ENCODE measurements around the gene SPSB1.

SPSB1 gene

GRCh38 chr1:9292361-9293240, at the start of gene SPSB1:
Gene SPSB1 (plus strand): TSS chr1:9292894. CDS start chr1:9355892, 62,998 bp downstream.
- Histone ChIP-seq H3K9ac (ENCODE audit: low read length) (peak within 1 kb of the TSS; percentile 54), H3K4me1 (ENCODE audit: control insufficient read depth, insufficient read depth, low read length) (peaks cover 20% of the 10 kb centered on the region), H3K4me3 (ENCODE audit: low read length) (peak within 1 kb of the TSS; percentile 26), H3K36me3 (ENCODE audit: control insufficient read depth, insufficient read depth, low read length) (no peaks in the 10 kb centered on the region), H3K9me3 (ENCODE audit: control insufficient read depth, low read length) (peaks cover 4% of the 10 kb centered on the region), H3K27me3 (ENCODE audit: control insufficient read depth, insufficient read depth, low read length) (no peaks in the 10 kb centered on the region)

- Histone ChIP-seq H3K9ac (ENCODE audit: low read length) (peak overlapping the region; percentile 57), H3K4me1 (ENCODE audit: control insufficient read depth, insufficient read depth, low read length) (peaks cover 61% of the 10 kb centered on the region), H3K36me3 (ENCODE audit: control insufficient read depth, insufficient read depth, low read length) (no peaks in the 10 kb centered on the region), H3K27me3 (ENCODE audit: control insufficient read depth, insufficient read depth, low read length) (no peaks in the 10 kb centered on the region), H3K4me3 (ENCODE audit: low read length) (peak overlapping the region; percentile 4), H3K9me3 (ENCODE audit: control insufficient read depth, low read length) (no peaks in the 10 kb centered on the region)
Measured at GRCh38 chr1:9243066-9243739, 49.5 kb upstream of the SPSB1 start.

- Histone ChIP-seq H3K9ac (ENCODE audit: low read length) (peak overlapping the region; percentile 3), H3K9me3 (ENCODE audit: control insufficient read depth, low read length) (no peaks in the 10 kb centered on the region), H3K27me3 (ENCODE audit: control insufficient read depth, insufficient read depth, low read length) (no peaks in the 10 kb centered on the region), H3K36me3 (ENCODE audit: control insufficient read depth, insufficient read depth, low read length) (no peaks in the 10 kb centered on the region), H3K4me3 (ENCODE audit: low read length) (no peak overlapping the region), H3K4me1 (ENCODE audit: control insufficient read depth, insufficient read depth, low read length) (peaks cover 56% of the 10 kb centered on the region)
Measured at GRCh38 chr1:9244501-9245229, 48.0 kb upstream of the SPSB1 start.

GRCh38 chr1:9245230-9245619, 47.5 kb upstream of the SPSB1 start:
- no peaks in the 10 kb centered on the region for H3K27me3 ChIP-seq (ENCODE audit: control insufficient read depth, insufficient read depth, low read length)
- H3K9me3 ChIP-seq (ENCODE audit: control insufficient read depth, low read length): no peaks in the 10 kb centered on the region
- H3K4me1 ChIP-seq (ENCODE audit: control insufficient read depth, insufficient read depth, low read length): peaks cover 60% of the 10 kb centered on the region
- H3K4me3 ChIP-seq (ENCODE audit: low read length): no peak overlapping the region
- no peaks in the 10 kb centered on the region for H3K36me3 ChIP-seq (ENCODE audit: control insufficient read depth, insufficient read depth, low read length)
- H3K9ac ChIP-seq (ENCODE audit: low read length): no peak overlapping the region

- Histone ChIP-seq H3K27me3 (ENCODE audit: control insufficient read depth, insufficient read depth, low read length) (no peaks in the 10 kb centered on the region), H3K9me3 (ENCODE audit: control insufficient read depth, low read length) (no peaks in the 10 kb centered on the region), H3K36me3 (ENCODE audit: control insufficient read depth, insufficient read depth, low read length) (no peaks in the 10 kb centered on the region), H3K4me1 (ENCODE audit: control insufficient read depth, insufficient read depth, low read length) (peaks cover 64% of the 10 kb centered on the region), H3K9ac (ENCODE audit: low read length) (no peak overlapping the region), H3K4me3 (ENCODE audit: low read length) (no peak overlapping the region)
Measured at GRCh38 chr1:9245661-9246060, 47.0 kb upstream of the SPSB1 start.

- Histone ChIP-seq H3K4me3 (ENCODE audit: low read length) (no peak overlapping the region), H3K36me3 (ENCODE audit: control insufficient read depth, insufficient read depth, low read length) (no peaks in the 10 kb centered on the region), H3K27me3 (ENCODE audit: control insufficient read depth, insufficient read depth, low read length) (no peaks in the 10 kb centered on the region), H3K9ac (ENCODE audit: low read length) (no peak overlapping the region), H3K4me1 (ENCODE audit: control insufficient read depth, insufficient read depth, low read length) (peaks cover 70% of the 10 kb centered on the region), H3K9me3 (ENCODE audit: control insufficient read depth, low read length) (no peaks in the 10 kb centered on the region)
Measured at GRCh38 chr1:9246215-9246614, 46.5 kb upstream of the SPSB1 start.

GRCh38 chr1:9246841-9247785, 45.6 kb upstream of the SPSB1 start:
- H3K9ac ChIP-seq (ENCODE audit: low read length): no peak overlapping the region
- H3K4me3 ChIP-seq (ENCODE audit: low read length): no peak overlapping the region

GRCh38 chr1:9247894-9248293, 44.8 kb upstream of the SPSB1 start:
- Histone ChIP-seq H3K4me1 (ENCODE audit: control insufficient read depth, insufficient read depth, low read length) (peaks cover 61% of the 10 kb centered on the region), H3K27me3 (ENCODE audit: control insufficient read depth, insufficient read depth, low read length) (no peaks in the 10 kb centered on the region), H3K4me3 (ENCODE audit: low read length) (no peak overlapping the region), H3K9ac (ENCODE audit: low read length) (no peak overlapping the region), H3K9me3 (ENCODE audit: control insufficient read depth, low read length) (no peaks in the 10 kb centered on the region), H3K36me3 (ENCODE audit: control insufficient read depth, insufficient read depth, low read length) (no peaks in the 10 kb centered on the region)

More at GRCh38 chr1:9246841-9247785, 45.6 kb upstream of the SPSB1 start:
- Histone ChIP-seq H3K36me3 (ENCODE audit: control insufficient read depth, insufficient read depth, low read length) (no peaks in the 10 kb centered on the region), H3K9me3 (ENCODE audit: control insufficient read depth, low read length) (no peaks in the 10 kb centered on the region), H3K4me1 (ENCODE audit: control insufficient read depth, insufficient read depth, low read length) (peaks cover 69% of the 10 kb centered on the region), H3K27me3 (ENCODE audit: control insufficient read depth, insufficient read depth, low read length) (no peaks in the 10 kb centered on the region)

- H3K9me3 ChIP-seq (ENCODE audit: control insufficient read depth, low read length): no peaks in the 10 kb centered on the region
- H3K4me1 ChIP-seq (ENCODE audit: control insufficient read depth, insufficient read depth, low read length): peaks cover 54% of the 10 kb centered on the region
- H3K9ac ChIP-seq (ENCODE audit: low read length): no peak overlapping the region
- no peaks in the 10 kb centered on the region for H3K36me3 ChIP-seq (ENCODE audit: control insufficient read depth, insufficient read depth, low read length)
- H3K4me3 ChIP-seq (ENCODE audit: low read length): no peak overlapping the region
- H3K27me3 ChIP-seq (ENCODE audit: control insufficient read depth, insufficient read depth, low read length): no peaks in the 10 kb centered on the region
Measured at GRCh38 chr1:9248341-9249262, 44.1 kb upstream of the SPSB1 start.

- Histone ChIP-seq H3K4me1 (ENCODE audit: control insufficient read depth, insufficient read depth, low read length) (peaks cover 48% of the 10 kb centered on the region), H3K9me3 (ENCODE audit: control insufficient read depth, low read length) (no peaks in the 10 kb centered on the region)
Measured at GRCh38 chr1:9249263-9249533, 43.5 kb upstream of the SPSB1 start.

More at GRCh38 chr1:9249263-9249533, 43.5 kb upstream of the SPSB1 start:
- Histone ChIP-seq H3K4me3 (ENCODE audit: low read length) (no peak overlapping the region), H3K36me3 (ENCODE audit: control insufficient read depth, insufficient read depth, low read length) (no peaks in the 10 kb centered on the region), H3K27me3 (ENCODE audit: control insufficient read depth, insufficient read depth, low read length) (no peaks in the 10 kb centered on the region), H3K9ac (ENCODE audit: low read length) (no peak overlapping the region)

Measured in mucosa of stomach (tissue), 1 donor.